Dermis blood vessel endothelial cell (primary cell): Measurements from ENCODE around the gene PLA2G2D. TPM values are rescaled to one million over a fixed set of nuclear protein-coding genes. Genes with fewer than 3 reads are reported as not detected.
A peak's percentile ranks its signal among the peaks of the same experiment; 100 is the strongest.
"Not testable (repeated sequence)": the region's sequence is repeated elsewhere in the genome, so short reads cannot be mapped to it uniquely, and the experiment has no call there.

Experiments
- DNase-seq: peaks from one replicate; pipeline ENCODE4 v3.0.0; 2010
- total RNA-seq: library from RNA; depleted of rRNA; stranded (reverse); fragments of >200 nt; gene quantifications from 2 replicates; pipeline ENCODE4 v1.2.3, GENCODE V29; 2014

Gene PLA2G2D
- total RNA-seq, 1 donor from 2014 or later, result not detected

- no peak for DNase-seq
These were observed 22.8 kb upstream of the PLA2G2D start for GRCh38 chr1:20142001-20142710.

GRCh38 chr1:20141466-20141865, 22.1 kb upstream of the PLA2G2D start:
- no peak for DNase-seq

GRCh38 chr1:20141001-20141400, 21.7 kb upstream of the PLA2G2D start:
- no peak for DNase-seq

- no peak for DNase-seq
These were observed 20.7 kb upstream of the PLA2G2D start for GRCh38 chr1:20139776-20140612.

- DNase-seq, result no peak
These were observed 19.7 kb upstream of the PLA2G2D start, which contains the start of gene PLA2G2F for GRCh38 chr1:20138961-20139550. TSS of gene PLA2G2F (plus strand) at chr1:20139323. CDS start at chr1:20139428, 105 bp downstream.

- DNase-seq, result no peak
These were observed 19.0 kb upstream of the PLA2G2D start for GRCh38 chr1:20138346-20138745.

- no peak for DNase-seq
These were observed 18.3 kb upstream of the PLA2G2D start for GRCh38 chr1:20137604-20138003.

- DNase-seq, result no peak
These were observed 17.7 kb upstream of the PLA2G2D start for GRCh38 chr1:20137055-20137454.

GRCh38 chr1:20136249-20136648, 16.9 kb upstream of the PLA2G2D start:
- DNase-seq, result no peak

- DNase-seq, result no peak
These were observed 15.7 kb upstream of the PLA2G2D start for GRCh38 chr1:20134995-20135394.

- DNase-seq, result not testable (repeated sequence)
These were observed 11.2 kb upstream of the PLA2G2D start for GRCh38 chr1:20130518-20130917.

GRCh38 chr1:20126806-20127440, 7.6 kb upstream of the PLA2G2D start:
- DNase-seq, result no peak

GRCh38 chr1:20126041-20126805, 6.9 kb upstream of the PLA2G2D start:
- DNase-seq, result no peak

GRCh38 chr1:20125100-20125499, 5.8 kb upstream of the PLA2G2D start:
- no peak for DNase-seq

- DNase-seq, result peak; percentile 78
These were observed 5.2 kb upstream of the PLA2G2D start for GRCh38 chr1:20124456-20125057.

GRCh38 chr1:20123722-20124455, 4.6 kb upstream of the PLA2G2D start:
- peak; percentile 11 for DNase-seq

- DNase-seq, result no peak
These were observed 1.5 kb upstream of the PLA2G2D start for GRCh38 chr1:20120796-20121195.

GRCh38 chr1:20117236-20117635, 2.1 kb downstream of the PLA2G2D start:
- no peak for DNase-seq

- no peak for DNase-seq
These were observed 3.4 kb downstream of the PLA2G2D start for GRCh38 chr1:20115916-20116315.

GRCh38 chr1:20115479-20115878, 3.9 kb downstream of the PLA2G2D start:
- no peak for DNase-seq
